ENCODE results near the gene TSBP1.

Gene TSBP1

GRCh38 chr6:32371803-32372202 lies at the start of gene TSBP1:
TSS of gene TSBP1 (minus strand) at chr6:32371903. CDS start at chr6:32371706, 197 bp downstream.
- no peak for DNase-seq

GRCh38 chr6:32416036-32416435 lies 44.3 kb upstream of the TSBP1 start:
- DNase-seq = no peak

- peak; percentile 85 for DNase-seq
Measured at GRCh38 chr6:32415521-32416019, 43.9 kb upstream of the TSBP1 start.

GRCh38 chr6:32413427-32414047 lies 41.8 kb upstream of the TSBP1 start:
- peak; percentile 79 for DNase-seq

GRCh38 chr6:32411566-32412327 lies 40.0 kb upstream of the TSBP1 start:
- no peak for DNase-seq

- DNase-seq = no peak
Measured at GRCh38 chr6:32410906-32411305, 39.2 kb upstream of the TSBP1 start.

GRCh38 chr6:32406857-32407256 lies 35.2 kb upstream of the TSBP1 start, which contains the start of gene BTNL2:
TSS of gene BTNL2 (minus strand) at chr6:32407181. CDS start at chr6:32407123, 58 bp downstream.
- DNase-seq = no peak

- no peak for DNase-seq
Measured at GRCh38 chr6:32406197-32406596, 34.5 kb upstream of the TSBP1 start.

- no peak for DNase-seq
Measured at GRCh38 chr6:32405656-32406055, 34.0 kb upstream of the TSBP1 start.

- DNase-seq = no peak
Measured at GRCh38 chr6:32402812-32403211, 31.1 kb upstream of the TSBP1 start.

GRCh38 chr6:32401284-32401963 lies 29.7 kb upstream of the TSBP1 start:
- no peak for DNase-seq

- no peak for DNase-seq
Measured at GRCh38 chr6:32397252-32397920, 25.7 kb upstream of the TSBP1 start.

- DNase-seq = no peak
Measured at GRCh38 chr6:32396028-32396427, 24.3 kb upstream of the TSBP1 start.

GRCh38 chr6:32393665-32394420 lies 22.1 kb upstream of the TSBP1 start:
- no peak for DNase-seq

GRCh38 chr6:32391505-32391904 lies 19.8 kb upstream of the TSBP1 start:
- DNase-seq = no peak

GRCh38 chr6:32387589-32388340 lies 16.1 kb upstream of the TSBP1 start:
- no peak for DNase-seq

- no peak for DNase-seq
Measured at GRCh38 chr6:32386040-32386439, 14.3 kb upstream of the TSBP1 start.

- DNase-seq = no peak
Measured at GRCh38 chr6:32382757-32383420, 11.2 kb upstream of the TSBP1 start.

- DNase-seq = no peak
Measured at GRCh38 chr6:32379545-32379944, 7.8 kb upstream of the TSBP1 start.

GRCh38 chr6:32375739-32376529 lies 4.2 kb upstream of the TSBP1 start:
- no peak for DNase-seq
